Measurements from ENCODE around the gene LILRB3.
A peak's percentile ranks its signal among the peaks of the same experiment; 100 is the strongest.
"Not testable (repeated sequence)": the region's sequence is repeated elsewhere in the genome, so short reads cannot be mapped to it uniquely, and the experiment has no call there.

The LILRB3 gene

GRCh38 chr19:54179262-54179852, 43.5 kb downstream of the LILRB3 start:
- no peak for TF ChIP-seq CTCF (IDR thresholded peaks at IDR 0.05; ENCODE audit: low read depth, low read length, missing control alignments)
- H3K4me3 ChIP-seq (ENCODE audit: low read depth, low read length): no peak overlapping the region
- no peak for DNase-seq (ENCODE audit: low read depth)

DNA sequence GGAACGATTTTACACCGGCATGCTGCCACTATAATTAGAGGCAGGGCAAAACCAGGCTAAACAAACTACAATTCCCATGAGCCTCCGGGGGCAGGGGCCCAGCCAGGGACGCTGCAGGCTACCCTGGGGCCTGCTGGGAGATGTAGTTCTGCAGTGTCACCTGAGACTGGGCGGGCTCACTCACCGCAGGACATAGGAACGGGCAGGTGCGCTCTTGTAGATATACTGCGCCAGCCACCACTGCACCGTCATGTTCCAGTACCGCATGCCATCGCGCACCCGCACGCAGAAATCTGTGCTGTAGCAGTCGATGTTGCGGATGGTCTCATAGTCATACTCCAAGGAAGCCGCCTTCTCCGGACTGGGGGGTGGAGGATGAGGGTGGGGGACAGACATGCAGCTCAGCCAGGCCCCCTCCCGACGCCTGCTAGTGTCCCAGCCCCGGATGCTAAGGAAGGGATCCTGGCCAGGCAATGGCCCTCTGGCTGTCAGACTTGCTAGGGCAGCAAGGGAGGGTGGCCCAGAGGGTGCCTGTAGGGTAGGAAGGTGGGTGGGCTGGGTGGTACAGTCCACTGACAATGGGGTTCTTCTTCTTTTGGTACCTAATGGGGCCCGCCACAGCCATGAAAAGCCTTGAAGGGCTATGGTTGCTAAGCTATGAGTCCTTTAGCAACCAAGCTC, 44.1 kb downstream of the LILRB3 start:
- TF ChIP-seq CTCF (IDR thresholded peaks at IDR 0.05; ENCODE audit: low read depth, low read length, missing control alignments): no peak
- H3K4me3 ChIP-seq (ENCODE audit: low read depth, low read length): no peak overlapping the region
- no peak for DNase-seq (ENCODE audit: low read depth)

GRCh38 chr19:54173951-54174834, 48.6 kb downstream of the LILRB3 start:
- no peak overlapping the region for H3K4me3 ChIP-seq (ENCODE audit: low read depth, low read length)
- TF ChIP-seq CTCF (IDR thresholded peaks at IDR 0.05; ENCODE audit: low read depth, low read length, missing control alignments): no peak
- DNase-seq (ENCODE audit: low read depth): no peak

DNA sequence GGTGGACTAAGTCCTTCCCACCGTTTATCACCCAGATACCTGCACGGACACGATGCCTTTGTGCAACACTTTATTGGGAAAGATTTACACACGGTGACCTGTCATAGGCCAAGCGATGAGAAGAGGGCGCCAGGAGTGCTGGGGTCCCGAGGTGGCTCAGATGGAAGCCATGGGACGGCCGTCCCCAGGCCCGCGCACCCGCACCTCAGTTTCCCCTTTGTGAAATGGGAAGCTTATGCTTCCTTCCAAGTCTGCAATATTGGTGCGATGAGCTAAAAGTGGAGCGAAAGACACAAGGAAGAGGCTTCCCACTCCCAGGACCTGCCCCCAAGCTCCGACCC, 49.5 kb downstream of the LILRB3 start:
- TF ChIP-seq CTCF (IDR thresholded peaks at IDR 0.05; ENCODE audit: low read depth, low read length, missing control alignments): no peak
- DNase-seq (ENCODE audit: low read depth): no peak
- H3K4me3 ChIP-seq (ENCODE audit: low read depth, low read length): no peak overlapping the region

GRCh38 chr19:54172471-54173358, 50.1 kb downstream of the LILRB3 start, which contains the start of gene TMC4:
Gene TMC4, minus strand, starts transcription at chr19:54173160. Its CDS starts 43 bp downstream, at chr19:54173117.
- DNase-seq (ENCODE audit: low read depth): no peak
- no peak within 1 kb of the TSS for H3K4me3 ChIP-seq (ENCODE audit: low read depth, low read length)

DNA sequence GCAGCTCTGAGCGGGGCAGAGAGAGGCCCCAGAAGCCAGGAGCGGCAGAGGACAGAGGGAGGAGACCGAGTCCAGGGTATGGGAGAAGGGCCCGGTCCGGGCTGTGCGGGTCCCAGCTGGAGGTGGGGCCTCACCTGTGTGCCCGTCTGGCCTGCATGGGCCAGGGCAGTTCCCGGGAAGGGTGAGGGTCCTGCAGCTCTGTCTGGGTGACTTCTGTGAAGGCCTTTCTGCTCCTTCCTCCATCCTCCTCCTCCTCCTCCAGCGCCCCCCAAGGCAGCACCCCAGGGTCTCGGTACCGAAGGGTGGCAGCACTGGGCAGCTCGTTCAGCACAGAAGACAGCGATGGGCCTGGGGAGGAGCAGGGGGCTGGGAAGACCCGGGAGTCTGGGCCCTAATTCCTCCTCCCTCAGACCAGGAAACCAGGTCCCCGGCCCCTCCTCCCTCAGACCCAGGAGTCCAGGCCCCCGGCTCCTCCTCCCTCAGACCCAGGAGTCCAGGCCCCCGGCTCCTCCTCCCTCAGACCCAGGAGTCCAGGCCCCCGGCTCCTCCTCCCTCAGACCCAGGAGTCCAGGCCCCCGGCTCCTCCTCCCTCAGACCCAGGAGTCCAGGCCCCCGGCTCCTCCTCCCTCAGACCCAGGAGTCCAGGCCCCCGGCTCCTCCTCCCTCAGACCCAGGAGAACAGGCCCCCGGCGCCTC, 50.9 kb downstream of the LILRB3 start:
- not testable (repeated sequence) for H3K4me3 ChIP-seq (ENCODE audit: low read depth, low read length); DNase-seq (ENCODE audit: low read depth)

More at GRCh38 chr19:54172471-54173358, 50.1 kb downstream of the LILRB3 start, which contains the start of gene TMC4:
- TF ChIP-seq CTCF (IDR thresholded peaks at IDR 0.05; ENCODE audit: low read depth, low read length, missing control alignments): peak; percentile 14
